Psoas muscle (tissue), 8 donors: ENCODE data around the gene MT1M. TPM values are rescaled to one million over a fixed set of nuclear protein-coding genes. Genes with fewer than 3 reads are reported as not detected.

Experiments
- ATAC-seq, 4 donors: fragments of 200-7000 bp; cut with Tn5 transposase; one replicate each; pipeline ENCODE4 v1.9.1; 2020; ENCODE audit warnings: moderate library complexity in 3 of 4, mild to moderate bottlenecking in 2 of 4
- DNase-seq, 2 donors: peaks; one replicate each; pipeline ENCODE4 v3.0.0-alpha.2; 2020
- H3K27ac ChIP-seq: fragments of 200-600 bp; one replicate; pipeline ENCODE4 v1.8.0; 2022
- H3K27me3 ChIP-seq, 3 donors: fragments of 200-600 bp in 1 of 3; one replicate each; pipeline versions ENCODE4 v1.6.1 to v1.8.0; 2013 to 2022; ENCODE audit warnings: low read length in 2 of 3, mild to moderate bottlenecking in 2 of 3, moderate library complexity in 1 of 3; ENCODE audit not compliant: insufficient read depth in 3 of 3
- H3K36me3 ChIP-seq, 2 donors: fragments of 200-600 bp in 1 of 2; one replicate each; pipeline versions ENCODE4 v1.6.1 to v1.8.0; 2013 to 2022; ENCODE audit warnings: low read depth in 1 of 2, mild to moderate bottlenecking in 1 of 2, moderate library complexity in 1 of 2; ENCODE audit not compliant: insufficient read depth in 1 of 2
- H3K4me1 ChIP-seq: fragments of 200-600 bp; one replicate; pipeline ENCODE4 v1.8.0; 2022
- H3K4me3 ChIP-seq: fragments of 200-600 bp; one replicate; pipeline ENCODE4 v1.8.0; 2022; ENCODE audit warnings: mild to moderate bottlenecking
- H3K9me3 ChIP-seq: fragments of 200-600 bp; one replicate; pipeline ENCODE4 v1.8.0; 2022
- CTCF ChIP-seq: fragments of 200-600 bp; IDR thresholded peaks from one replicate; pipeline ENCODE4 v1.8.0; 2022; ENCODE audit warnings: antibody characterized with exemption
- WGBS, 3 donors: extraction: QIAGEN DNeasy Blood & Tissue Kit; methylation state at CpG; one replicate each; pipeline versions ENCODE4 v1.1.6 to v1.1.7; 2013; 5-methylcytosine and 5-hydroxymethylcytosine counted together
- intact Hi-C, 2 donors: fragments of 100-400 bp; cut with DNase I; formaldehyde crosslinking; loops; one replicate each; pipeline versions ENCODE4 v1.11.0 to v1.14.2; 2022
- polyA plus RNA-seq, 3 donors: library from polyadenylated mRNA; stranded (reverse); fragments of 200-250 nt; gene quantifications; one replicate each; pipeline ENCODE4 v1.2.3, GENCODE V29; 2013
- total RNA-seq, 4 donors: library from RNA; stranded (reverse); fragmentation: NEBNext Ultra II Directional in 2 of 4; extraction: Animal tissue kit (Norgen Biotek cat#: 25700) in 2 of 4; gene quantifications; one replicate each; pipeline versions ENCODE4 v1.2.1 to v1.2.4, GENCODE V29; 2021 to 2023
- donor health status: healthy with polysubstance abuse.
- donor health status: DM: no; HTN: no; CAD: no; lungs with moderate emphysema.
- donor health status: Bipolar disorder and iron deficiency.
- donor health status: healthy.
- donor health status: DM: yes; HTN: yes; CAD: no.
- donor health status: DM: no; HTN: no; CAD: no.
- donor health status: DM: no; HTN: no; CAD: no.
- donor health status: DM: yes; HTN: yes; CAD: no.

The MT1M gene
- total and polyA plus RNA-seq, 7 donors, result 1.4 to 569 (median 22.8) TPM

GRCh38 chr16:56625140-56625942, 7.1 kb upstream of the MT1M start, which contains the start of gene MT1E:
Gene MT1E, plus strand, starts transcription at chr16:56625781. Its CDS starts 71 bp downstream, at chr16:56625852.
- ATAC-seq, result peak; percentile 76 to 87 (median 83)
- peak within 1 kb of the TSS; percentile 97 for H3K27ac ChIP-seq
- intact Hi-C loops, result no loop called here

GRCh38 chr16:56625943-56626654, 6.4 kb upstream of the MT1M start:
- no peak for TF ChIP-seq CTCF
- 18 to 23% (median 21%) methylated on average over 13 to 16 of the region's 16 CpGs for WGBS, 3 donors
- Histone ChIP-seq H3K4me3 (peak overlapping the region; percentile 85), H3K27ac (peak overlapping the region; percentile 97), H3K9me3 (no peaks in the 10 kb centered on the region), H3K36me3 (no peaks in the 10 kb centered on the region), H3K4me1 (peaks cover 33% of the 10 kb centered on the region), H3K27me3 (no peaks in the 10 kb centered on the region)
- peak; percentile 62 to 82 (median 78) for ATAC-seq
- DNase-seq, result peak; percentile 80 to 91
- intact Hi-C loops, result no loop called here

More at GRCh38 chr16:56625140-56625942, 7.1 kb upstream of the MT1M start, which contains the start of gene MT1E:
- no peaks in the 10 kb centered on the region for H3K9me3 ChIP-seq
- 1% methylated on average over 62 of the region's 62 CpGs for WGBS, 3 donors
- no peaks in the 10 kb centered on the region for H3K36me3 ChIP-seq
- H3K4me1 ChIP-seq, result peaks cover 33% of the 10 kb centered on the region
- DNase-seq, result peak; percentile 83 to 89
- peak within 1 kb of the TSS; percentile 85 for H3K4me3 ChIP-seq
- H3K27me3 ChIP-seq, result no peaks in the 10 kb centered on the region
- TF ChIP-seq CTCF, result no peak

GRCh38 chr16:56626685-56627084, 5.8 kb upstream of the MT1M start:
- DNase-seq (no peak), ATAC-seq (peak in 3 of 4 donors; percentile 12 to 22 (median 15))
- Histone ChIP-seq H3K4me3 (peak overlapping the region; percentile 85), H3K27me3 (no peaks in the 10 kb centered on the region), H3K36me3 (no peaks in the 10 kb centered on the region), H3K9me3 (no peaks in the 10 kb centered on the region), H3K27ac (peak overlapping the region; percentile 97), H3K4me1 (peaks cover 33% of the 10 kb centered on the region)
- TF ChIP-seq CTCF, result no peak
- WGBS, 3 donors, result 36 to 49% (median 36%) methylated on average over 7 of the region's 7 CpGs
- intact Hi-C loops, result no loop called here

- no peaks in the 10 kb centered on the region for H3K27me3 ChIP-seq
- TF ChIP-seq CTCF, result no peak
- intact Hi-C loops, result loop anchor here in 1 of 2 donors (2.0 kb wide), 1 partner anchor 50 kb away; no protein-coding TSS in a partner anchor
- H3K27ac ChIP-seq, result peak overlapping the region; percentile 97
- 49 to 62% (median 52%) methylated on average over 9 of the region's 9 CpGs for WGBS, 3 donors
- ATAC-seq, result no peak
- H3K9me3 ChIP-seq, result no peaks in the 10 kb centered on the region
- H3K4me3 ChIP-seq, result no peak overlapping the region
- no peaks in the 10 kb centered on the region for H3K36me3 ChIP-seq
- peaks cover 33% of the 10 kb centered on the region for H3K4me1 ChIP-seq
- no peak for DNase-seq
Measured at GRCh38 chr16:56628486-56629350, 3.7 kb upstream of the MT1M start.
